Endothelial cell of umbilical vein (primary cell): ENCODE measurements around the gene SDHC. TPM values are rescaled to one million over a fixed set of nuclear protein-coding genes. Genes with fewer than 3 reads are reported as not detected.

Source experiments
- BruUV-seq: library from RNA; stranded (reverse); fragments of 400-500 nt; replicated peaks from 2 replicates; lab custom pipeline; 2021; lab: Mats Ljungman, UMichigan
- CTCF ChIA-PET: fragments of 300-600, 350-600 bp; sonication (Branson Sonifier 250); formaldehyde crosslinking; loops from one replicate; lab custom pipeline; 2021; ENCODE audit warnings: antibody characterized with exemption, inconsistent platforms; lab: Charles Lee
- POLR2A ChIA-PET: fragments of 300-600, 350-600 bp; sonication (Branson Sonifier 250); formaldehyde crosslinking; loops from one replicate; lab custom pipeline; 2021; ENCODE audit warnings: antibody characterized with exemption, inconsistent platforms; lab: Charles Lee
- DNase-seq: peaks from one replicate; pipeline ENCODE4 v3.0.0-alpha.2; 2011; ENCODE audit warnings: low read depth, low spot score
- FAIRE-seq: peaks from 2 replicates; lab custom pipeline; 2011; peaks lifted over from hg19 to GRCh38; lab: Jason Lieb, UNC
- H2AFZ ChIP-seq: 2 replicates; pipeline ENCODE4 v1.6.0; 2012; ENCODE audit warnings: low read depth, low read length, control low read depth, inconsistent platforms
- H3K27ac ChIP-seq: 2 replicates; pipeline ENCODE4 v1.5.1; 2011; ENCODE audit warnings: low read depth, mild to moderate bottlenecking, control low read depth, low read length, moderate library complexity; ENCODE audit not compliant: insufficient read depth
- H3K27me3 ChIP-seq, 2 experiments: 2 replicates each; pipeline versions ENCODE4 v1.6.0 to v1.6.1; 2011; ENCODE audit warnings: low read length in 2 of 2, mixed read lengths in 1 of 2; ENCODE audit not compliant: control insufficient read depth in 2 of 2, insufficient read depth in 2 of 2
- H3K36me3 ChIP-seq, 2 experiments: 2 replicates in 1 of 2; 3 replicates in 1 of 2; pipeline ENCODE4 v1.5.1; 2011; ENCODE audit warnings: low read length in 2 of 2, mild to moderate bottlenecking in 1 of 2, moderate library complexity in 1 of 2; ENCODE audit not compliant: control insufficient read depth in 2 of 2, insufficient read depth in 2 of 2; ENCODE audit errors: extremely low read depth in 1 of 2
- H3K4me1 ChIP-seq: 3 replicates; pipeline ENCODE4 v1.5.1; 2011; ENCODE audit warnings: mild to moderate bottlenecking, low read length; ENCODE audit not compliant: control insufficient read depth, insufficient read depth; ENCODE audit errors: extremely low read depth
- H3K4me2 ChIP-seq: 2 replicates; pipeline ENCODE4 v1.6.1; 2011; ENCODE audit warnings: low read length, control low read depth, mixed read lengths; ENCODE audit not compliant: insufficient read depth
- H3K4me3 ChIP-seq, 3 experiments: fragments of 200-600 bp in 1 of 3; sonication (generic), shearing (Covaris generic) in 1 of 3; replicated peaks in 1 of 3; 2 replicates each; pipeline ENCODE4 v1.5.1; 2011 to 2016; ENCODE audit warnings: control low read depth in 3 of 3, low read length in 3 of 3, mild to moderate bottlenecking in 2 of 3, inconsistent platforms in 1 of 3, low read depth in 1 of 3, moderate library complexity in 1 of 3; ENCODE audit not compliant: insufficient read depth in 1 of 3
- H3K79me2 ChIP-seq: 2 replicates; pipeline ENCODE4 v1.6.0; 2012; ENCODE audit warnings: low read length, inconsistent platforms; ENCODE audit not compliant: control insufficient read depth, insufficient read depth
- H3K9ac ChIP-seq: replicated peaks from 2 replicates; pipeline ENCODE3; 2011; ENCODE audit warnings: low read length, control low read depth; ENCODE audit not compliant: insufficient read depth; ENCODE audit errors: extremely low read depth
- H3K9me1 ChIP-seq: replicated peaks from 3 replicates; pipeline ENCODE4 v1.6.0; 2011; ENCODE audit warnings: mild to moderate bottlenecking, low read length; ENCODE audit not compliant: control insufficient read depth, insufficient read depth; ENCODE audit errors: extremely low read depth
- H3K9me3 ChIP-seq: replicated peaks from 2 replicates; pipeline ENCODE4 v1.5.1; 2012; ENCODE audit warnings: low read length, inconsistent platforms; ENCODE audit not compliant: control insufficient read depth, insufficient read depth
- H4K20me1 ChIP-seq: replicated peaks from 2 replicates; pipeline ENCODE3; 2011; ENCODE audit warnings: mild to moderate bottlenecking, low read length; ENCODE audit not compliant: control insufficient read depth, insufficient read depth; ENCODE audit errors: extremely low read depth
- CTCF ChIP-seq, 2 donors: IDR thresholded peaks; 1 replicate in 1 of 2; 2 replicates in 1 of 2; pipeline ENCODE4 v1.5.1; 2011; ENCODE audit warnings: low read length in 2 of 2, mild to moderate bottlenecking in 2 of 2, moderate library complexity in 2 of 2, control low read depth in 1 of 2, inconsistent platforms in 1 of 2, low read depth in 1 of 2; ENCODE audit not compliant: insufficient read depth in 1 of 2; ENCODE audit errors: extremely low read depth in 1 of 2
- EZH2 ChIP-seq: IDR thresholded peaks from 2 replicates; pipeline ENCODE4 v1.6.1; 2012; ENCODE audit warnings: borderline replicate concordance, low read depth, mild to moderate bottlenecking, moderate library complexity, low read length, inconsistent platforms; ENCODE audit not compliant: severe bottlenecking
- FOS ChIP-seq: IDR thresholded peaks from 2 replicates; pipeline ENCODE4 v1.6.1; 2011; ENCODE audit warnings: mild to moderate bottlenecking, low read length, moderate library complexity, borderline replicate concordance; ENCODE audit not compliant: insufficient read depth
- GATA2 ChIP-seq: IDR thresholded peaks from 2 replicates; pipeline ENCODE4 v1.7.0; 2011; ENCODE audit warnings: low read depth, mild to moderate bottlenecking, moderate library complexity, mixed read lengths, low read length; ENCODE audit not compliant: insufficient read length, insufficient read depth
- JUN ChIP-seq: IDR thresholded peaks from 2 replicates; pipeline ENCODE4 v1.6.1; 2011; ENCODE audit warnings: borderline replicate concordance, low read depth; ENCODE audit not compliant: insufficient read length, insufficient read depth
- MAX ChIP-seq: IDR thresholded peaks from 2 replicates; pipeline ENCODE4 v1.6.1; 2011; ENCODE audit not compliant: insufficient read depth, insufficient read length
- MYC ChIP-seq: IDR thresholded peaks from one replicate; pipeline ENCODE4 v1.6.1; 2011; ENCODE audit warnings: mild to moderate bottlenecking, low read depth, low read length
- POLR2AphosphoS5 ChIP-seq: IDR thresholded peaks from 2 replicates; pipeline ENCODE4 v1.6.1; 2012; ENCODE audit warnings: low read depth, mild to moderate bottlenecking, control low read depth, low read length, moderate library complexity; ENCODE audit not compliant: insufficient read depth
- dilution Hi-C: fragments of 300-500 bp; cut with MboI; formaldehyde crosslinking; loops from one replicate; pipeline ENCODE4 v1.15.0; 2019; ENCODE audit warnings: low sequenced_read_pairs; ENCODE audit not compliant: extremely low pct_ligation_motif_present
- intact Hi-C: fragments of 100-400 bp; cut with micrococcal nuclease; formaldehyde crosslinking; loops from one replicate; pipeline ENCODE4 v1.10.0; 2022
- polyA plus RNA-seq, 4 experiments: library from polyadenylated mRNA; depleted of rRNA in 3 of 4; stranded (reverse) in 3 of 4; unstranded in 1 of 4; fragments of >200 nt; gene quantifications; 2 replicates each; pipeline versions ENCODE4 v1.2.1 to v1.2.3, GENCODE V29; 2011 to 2012; ENCODE audit warnings: missing spikeins in 1 of 4
- total RNA-seq: library from RNA; stranded (reverse); gene quantifications from 2 replicates; pipeline ENCODE4 v1.2.3, GENCODE V29; 2021

SDHC gene
- total and polyA plus RNA-seq, 2 donors (not counting 3 experiments of a cell fraction or from before 2014, with no cell fraction given): 148 to 279 TPM

GRCh38 chr1:161285521-161285920 lies 28.7 kb upstream of the SDHC start:
- Histone ChIP-seq H2AFZ (no peak overlapping the region), H3K27me3 (peaks cover 26 to 36% of the 10 kb centered on the region in 2 experiments), H3K4me1 (no peaks in the 10 kb centered on the region), H3K4me2 (no peak overlapping the region), H3K4me3 (no peak overlapping the region), H3K27ac (no peak overlapping the region), H3K9me3 (no peaks in the 10 kb centered on the region), H3K79me2 (no peaks in the 10 kb centered on the region), H3K9me1 (no peaks in the 10 kb centered on the region), H3K36me3 (no peaks in the 10 kb centered on the region), H3K9ac (no peak overlapping the region), H4K20me1 (no peaks in the 10 kb centered on the region)
- intact Hi-C loops (no loop called here), dilution Hi-C loops (no loop called here)
- no peak for TF ChIP-seq GATA2
- TF ChIP-seq CTCF (IDR thresholded peaks at IDR 0.05; ENCODE audit: extremely low read depth in 1 of 2, insufficient read depth in 1 of 2, low read depth in 1 of 2, low read length in 2 of 2): no peak
- TF ChIP-seq POLR2AphosphoS5: no peak
- TF ChIP-seq MAX: no peak
- TF ChIP-seq JUN: no peak
- no peak for TF ChIP-seq EZH2
- TF ChIP-seq MYC: no peak
- TF ChIP-seq FOS: no peak
- FAIRE-seq: no peak
- CTCF ChIA-PET: interaction anchor here (0.7 to 1.2 kb wide), 3 partner anchors 12 to 96 kb away, joined by 3 to 4 read pairs (median 3); no protein-coding TSS in a partner anchor
- POLR2A ChIA-PET: no interaction called here
- DNase-seq: no peak
- no TSS peak for BruUV-seq
